Measurements from ENCODE around the gene PIR.

The PIR gene

DNA sequence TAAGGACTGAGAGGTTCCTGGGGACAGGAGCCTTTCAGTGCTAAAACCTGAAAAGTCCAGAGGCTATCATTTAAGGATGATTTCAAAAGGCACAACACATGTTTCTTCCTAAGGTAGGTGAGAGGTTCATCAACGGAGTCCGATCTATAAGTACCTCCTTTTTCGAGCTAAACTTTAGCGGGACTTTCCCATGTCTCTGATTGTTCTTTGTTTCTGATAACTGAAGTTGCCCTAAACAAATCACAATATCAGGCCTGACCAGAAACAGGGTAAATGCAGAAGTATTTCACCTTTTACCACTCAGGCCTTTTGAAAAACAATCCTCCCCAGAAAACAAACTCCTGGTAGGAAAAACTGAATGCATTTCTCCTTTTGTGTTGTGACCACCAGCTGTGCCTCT is 17.6 kb downstream of the PIR start:
- DNase-seq: no peak

DNA sequence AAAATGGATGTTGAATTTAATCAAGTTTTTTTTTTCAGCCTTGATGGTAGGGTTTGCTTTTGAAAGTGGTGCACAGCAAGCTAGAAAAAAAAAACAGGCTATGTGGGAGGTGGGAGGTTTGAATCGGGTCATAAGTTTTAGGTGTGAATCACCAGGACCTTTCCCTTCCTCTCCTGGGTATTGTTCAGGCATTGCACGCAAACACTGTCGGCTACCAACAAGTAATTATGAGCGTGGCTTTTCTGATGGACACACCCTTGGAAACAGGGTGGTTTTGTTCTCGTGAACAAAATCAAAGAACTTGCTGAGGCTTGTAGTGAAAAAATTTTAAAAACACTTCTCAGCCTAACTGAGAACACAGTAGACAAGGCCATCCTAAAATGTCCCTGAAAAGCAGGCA is 18.1 kb downstream of the PIR start:
- DNase-seq: no peak

DNA sequence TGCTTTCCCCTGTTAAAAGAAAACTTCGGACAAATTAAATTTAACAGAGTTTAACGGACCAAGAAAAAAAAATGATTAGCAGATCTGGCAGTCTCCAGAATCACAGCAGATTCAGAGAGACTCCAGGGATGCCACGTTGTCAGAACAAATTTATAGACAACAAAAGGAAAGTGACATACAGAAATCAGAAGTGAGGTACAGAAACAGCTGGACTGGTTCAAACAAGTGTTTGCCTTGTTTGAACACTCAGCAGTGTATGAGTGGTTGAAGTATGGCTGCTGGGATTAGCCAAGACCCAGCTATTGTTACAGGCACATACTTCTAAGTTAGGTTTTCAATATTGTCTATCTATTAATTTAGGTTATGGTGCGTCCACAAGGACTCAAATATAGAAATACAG is 19.1 kb downstream of the PIR start:
- DNase-seq: no peak

- DNase-seq: no peak
These were observed 20.6 kb downstream of the PIR start for GRCh38 chrX:15472531-15472930.

- DNase-seq: peak; percentile 50
These were observed 22.1 kb downstream of the PIR start for GRCh38 chrX:15471028-15471427.

GRCh38 chrX:15469613-15470012 is 23.5 kb downstream of the PIR start:
- DNase-seq: no peak

GRCh38 chrX:15468036-15468435 is 25.1 kb downstream of the PIR start:
- DNase-seq: no peak

- DNase-seq: no peak
These were observed 27.1 kb downstream of the PIR start for GRCh38 chrX:15465896-15466651.

- DNase-seq: no peak
These were observed 27.8 kb downstream of the PIR start for GRCh38 chrX:15465347-15465746.

GRCh38 chrX:15464704-15465103 is 28.4 kb downstream of the PIR start:
- DNase-seq: no peak

DNA sequence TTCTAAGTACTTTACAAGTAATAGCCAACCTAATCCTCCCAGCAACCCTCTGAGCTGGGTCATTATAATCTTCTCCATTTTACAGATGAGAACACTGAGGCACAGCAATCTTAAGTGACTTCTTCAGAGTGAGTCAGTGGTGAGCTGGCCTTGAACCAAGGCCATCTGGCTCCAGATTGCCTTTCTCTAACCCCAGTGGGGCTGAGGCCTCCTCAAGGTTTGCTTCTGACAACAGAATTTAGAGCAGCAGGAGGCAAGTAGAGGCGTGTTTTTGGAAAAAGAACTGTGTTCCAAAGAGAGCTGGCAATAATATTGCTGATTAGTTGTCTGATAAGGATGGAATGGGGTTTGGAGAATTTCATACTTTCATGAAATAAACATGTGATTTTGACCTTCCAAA is 41.2 kb downstream of the PIR start:
- no peak for DNase-seq

DNA sequence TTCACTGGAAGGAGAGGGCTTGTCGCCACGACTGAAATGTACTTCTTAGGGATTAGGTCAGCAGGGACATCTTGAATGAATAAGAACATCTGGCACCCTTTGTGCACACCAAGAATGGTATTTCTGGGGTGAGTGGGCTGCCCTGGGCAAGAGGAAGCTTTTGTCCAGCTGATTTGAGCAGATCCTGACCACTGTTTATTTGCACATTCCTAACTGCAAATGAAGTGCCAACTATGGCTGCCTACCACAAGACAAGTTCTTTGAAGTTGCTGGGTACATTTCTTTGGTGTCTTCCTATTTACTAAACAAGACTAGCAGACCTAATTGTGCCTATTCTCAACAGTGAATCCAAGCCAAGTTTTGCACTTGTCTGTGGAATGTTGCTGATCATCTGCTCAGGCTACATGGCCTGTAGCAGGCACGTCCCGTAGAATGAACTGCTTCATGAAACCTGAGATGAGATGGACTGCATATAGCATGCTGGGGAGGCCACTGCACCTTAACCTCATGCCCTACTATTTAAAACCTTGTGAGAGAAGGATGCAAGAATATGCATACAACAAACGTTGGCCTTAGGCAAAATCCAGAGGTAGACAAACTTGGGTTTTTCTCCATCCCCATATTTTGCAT is 45.0 kb downstream of the PIR start:
- DNase-seq: no peak

GRCh38 chrX:15441464-15441863 is 51.7 kb downstream of the PIR start:
- no peak for DNase-seq

DNA sequence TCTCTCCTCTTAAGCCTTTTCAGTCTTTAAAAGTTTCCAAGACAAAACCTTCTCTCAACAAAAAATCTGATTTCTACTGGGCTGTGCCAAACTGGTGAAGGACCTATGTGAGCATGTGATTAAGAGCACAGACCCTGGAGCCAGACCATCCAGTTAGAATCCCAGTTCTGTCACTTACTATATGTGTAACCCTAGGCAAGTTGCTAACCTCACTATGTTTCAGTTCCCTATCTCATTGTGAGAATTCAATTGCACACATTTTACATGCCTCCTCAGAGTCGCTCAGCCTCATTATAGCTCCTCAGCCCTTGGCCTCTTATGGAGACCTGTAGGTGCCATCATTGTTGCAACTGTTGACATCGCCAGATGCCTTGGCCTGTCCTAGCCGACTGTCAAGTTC is 54.8 kb downstream of the PIR start:
- DNase-seq: no peak

DNA sequence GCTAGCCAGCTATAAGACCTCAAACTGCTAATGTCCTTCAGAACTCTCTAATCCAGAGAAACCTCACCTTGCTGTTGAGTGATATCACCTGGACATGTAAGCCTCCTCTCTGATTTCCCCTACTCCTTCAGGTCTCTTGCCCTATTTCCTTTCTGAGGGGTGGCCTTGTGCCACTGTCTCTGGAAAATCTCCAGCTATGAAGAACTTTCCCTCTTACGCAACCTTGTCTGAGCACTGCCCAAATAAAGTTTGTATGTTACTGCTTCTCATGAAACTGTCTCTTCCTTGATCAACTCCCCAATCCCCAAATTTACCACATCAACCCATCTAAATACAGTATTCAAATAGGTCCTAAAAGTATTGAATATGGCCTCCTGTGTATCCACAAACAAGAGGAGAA is 55.4 kb downstream of the PIR start:
- DNase-seq: no peak

DNA sequence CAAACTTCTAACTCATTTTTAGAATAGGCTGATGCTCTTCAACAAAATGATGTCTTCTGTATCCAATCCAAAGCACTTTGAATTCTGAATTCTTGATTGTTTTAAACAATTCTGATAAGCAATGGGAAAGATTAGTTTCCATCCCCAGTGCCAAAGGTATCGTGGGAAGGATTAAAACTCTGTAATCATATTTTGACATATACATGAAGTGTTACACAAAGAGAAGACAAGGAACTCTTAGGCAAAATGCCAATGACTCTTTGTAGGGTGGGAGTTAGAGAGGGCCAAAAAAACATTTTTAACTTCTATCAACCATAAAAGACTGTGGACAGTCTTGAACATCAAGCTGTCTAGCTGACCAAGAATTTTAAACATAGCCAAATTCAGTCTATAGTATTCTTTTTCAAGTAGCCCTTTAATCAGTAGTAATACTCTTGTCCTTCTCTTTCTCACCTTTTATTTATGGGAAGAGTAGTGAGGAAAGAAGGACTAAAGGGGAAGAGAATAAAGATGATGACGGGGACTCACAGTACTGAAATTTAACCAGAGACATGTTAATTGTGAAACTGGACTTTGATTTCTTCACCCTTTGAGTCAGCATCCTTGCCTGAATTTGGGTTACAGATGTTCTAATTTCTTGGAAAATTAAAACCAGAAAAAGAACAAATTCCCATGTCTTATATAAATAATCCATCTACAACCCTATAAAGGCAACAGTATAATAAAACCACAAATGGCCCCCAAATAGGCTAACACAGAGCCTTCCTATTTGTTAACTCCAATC is 57.1 kb downstream of the PIR start:
- no peak for DNase-seq

DNA sequence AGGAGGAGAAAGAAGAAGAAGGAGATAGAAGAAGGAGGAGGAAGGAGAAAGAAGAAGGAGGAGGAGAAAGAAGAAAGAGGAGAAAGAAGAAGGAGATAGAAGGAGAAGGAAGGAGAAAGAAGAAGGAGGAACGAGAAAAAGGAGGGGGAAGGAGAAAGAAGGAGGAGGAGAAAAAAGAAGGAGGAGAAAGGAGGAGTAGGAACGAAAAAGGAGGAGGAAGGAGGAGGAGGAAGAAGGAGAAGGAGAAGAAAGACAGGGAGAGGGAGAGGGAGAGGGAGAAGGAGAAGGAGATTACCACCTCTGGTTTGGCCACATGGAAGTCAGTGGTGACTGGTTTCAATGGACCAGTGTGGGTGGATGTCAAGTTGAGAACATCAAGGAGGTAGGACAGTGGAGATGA is 58.9 kb downstream of the PIR start:
- DNase-seq: no peak

- DNase-seq: no peak
These were observed 62.5 kb downstream of the PIR start for GRCh38 chrX:15430584-15430983.

DNA sequence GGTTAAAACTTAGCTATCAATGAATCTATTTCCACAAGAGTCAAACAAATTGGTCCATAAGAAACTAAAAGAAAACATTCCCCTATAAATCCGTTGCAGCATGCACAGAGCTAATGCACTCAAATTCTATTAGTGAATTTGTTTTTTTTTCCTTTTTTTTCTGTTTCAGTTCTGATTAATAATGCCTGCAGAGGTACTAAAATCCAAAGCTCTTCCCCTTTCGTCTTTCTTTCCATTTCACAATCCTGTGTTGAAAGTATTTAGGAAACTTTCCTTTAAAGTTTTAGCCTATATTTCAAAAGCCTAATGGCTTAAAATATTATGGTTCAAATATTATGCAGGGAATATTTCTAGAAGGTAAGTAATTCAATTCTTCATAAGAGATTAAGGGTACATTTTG is 63.1 kb downstream of the PIR start:
- DNase-seq: no peak

DNA sequence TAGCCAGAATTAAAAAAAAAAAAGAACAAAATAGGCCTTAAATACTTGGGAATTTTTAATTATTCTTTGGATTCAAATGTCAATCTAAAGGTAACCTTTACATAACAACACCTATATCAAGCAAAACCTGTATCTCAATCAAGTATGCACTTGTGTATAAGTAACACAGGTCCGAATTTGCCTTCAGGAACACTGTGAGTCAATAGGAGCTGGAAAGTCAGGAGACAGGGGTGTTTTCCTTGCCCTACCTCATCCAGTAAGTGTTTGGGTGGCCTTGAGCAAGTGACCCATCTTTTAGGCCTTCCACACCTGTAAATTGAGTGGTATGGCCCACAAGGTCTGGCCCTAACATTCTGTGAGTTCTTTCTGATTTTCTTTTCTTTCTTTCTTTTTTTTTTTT is 68.1 kb downstream of the PIR start:
- no peak for DNase-seq

DNA sequence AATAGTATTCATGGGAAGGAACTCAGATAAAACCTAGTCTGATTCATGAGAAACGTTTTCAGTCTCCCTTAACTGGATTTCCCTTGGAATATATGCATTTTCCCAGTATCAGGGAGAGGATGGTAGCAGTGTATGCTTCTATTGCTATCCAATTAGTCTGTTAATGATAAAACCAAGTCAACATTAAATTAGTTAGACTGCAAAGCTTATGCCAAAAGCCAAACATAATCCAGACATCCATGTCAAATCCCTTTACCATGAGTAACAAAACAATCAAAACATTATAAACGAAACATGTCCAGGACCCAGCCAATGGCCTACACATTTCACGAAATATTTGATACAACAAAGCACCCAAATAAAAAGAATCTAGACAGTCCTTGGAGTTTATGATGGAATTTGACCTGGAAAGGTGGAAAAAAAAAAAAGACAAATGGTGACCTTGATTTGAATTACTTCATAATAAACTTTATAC is 74.4 kb downstream of the PIR start:
- DNase-seq: no peak

DNA sequence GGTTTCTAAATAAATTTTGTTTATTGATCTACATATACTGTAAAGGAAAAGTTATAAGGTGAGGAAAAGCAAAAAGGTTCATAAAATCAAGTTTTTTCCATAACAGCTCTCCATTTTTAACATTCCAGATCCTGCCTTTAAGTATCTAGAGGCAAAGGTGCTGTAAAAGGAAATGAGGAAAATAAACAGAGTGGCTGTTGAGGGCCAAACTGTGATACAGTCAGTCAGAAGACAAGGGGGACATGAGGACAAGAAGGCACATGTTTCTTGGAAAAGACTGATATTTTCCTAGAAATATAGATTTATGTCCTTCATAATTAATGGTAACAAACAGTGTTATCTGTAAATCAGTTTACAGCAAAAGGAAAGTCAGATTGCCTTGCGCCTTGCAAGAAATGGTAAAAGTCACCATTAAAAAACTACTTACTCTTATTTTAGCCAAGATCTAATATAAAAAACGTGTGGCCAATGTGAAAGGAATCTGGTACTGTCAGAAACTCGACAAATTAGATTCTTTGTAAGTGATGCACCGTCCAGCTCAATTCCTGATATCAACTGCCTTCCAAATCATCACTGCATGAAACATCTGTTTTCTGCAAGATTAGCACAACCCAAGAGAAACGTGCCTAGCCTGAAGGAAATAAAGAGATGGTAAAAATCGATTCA is 75.0 kb downstream of the PIR start:
- DNase-seq: no peak
